Measurements from ENCODE around the gene CAPN7. TPM values are rescaled to one million over a fixed set of nuclear protein-coding genes. Genes with fewer than 3 reads are reported as not detected.
A peak's percentile ranks its signal among the peaks of the same experiment; 100 is the strongest.

CAPN7 gene
- total RNA-seq, 5 donors from 2014 or later (not counting 1 experiment from before 2014, with no cell fraction given): 62.2 to 82.5 (median 74.6) TPM

- Histone ChIP-seq H3K9me3 (no peaks in the 10 kb centered on the region), H3K27me3 (replicated peaks in 1 of 2; ENCODE audit: control insufficient read depth in 2 of 2, extremely low read depth in 1 of 2, insufficient read depth in 2 of 2, low read length in 1 of 2) (no peaks in the 10 kb centered on the region), H3K4me1 (ENCODE audit: control insufficient read depth in 1 of 2, extremely low read depth in 1 of 2, insufficient read depth in 2 of 2, low read length in 2 of 2) (peaks cover 2 to 3% of the 10 kb centered on the region in 2 experiments), H3K36me3 (ENCODE audit: control insufficient read depth in 2 of 2, extremely low read depth in 1 of 2, insufficient read depth in 1 of 2, low read length in 1 of 2) (peaks cover 5 to 64% of the 10 kb centered on the region in 2 donors), H3K4me3 (ENCODE audit: control insufficient read depth in 1 of 2, extremely low read depth in 1 of 2, low read length in 1 of 2) (no peak overlapping the region), H3K27ac (ENCODE audit: low read length) (no peak overlapping the region)
- ATAC-seq (replicated peaks in 1 of 4) (no peak), DNase-seq (no peak)
- Mint-ChIP-seq H3K36me3 (peaks cover 47% of the 10 kb centered on the region), H3K27me3 (no peaks in the 10 kb centered on the region), H3K4me1 (peaks cover 14 to 22% (median 15%) of the 10 kb centered on the region in 3 donors), H3K4me3 (no peak overlapping the region), H3K27ac (no peak overlapping the region), H3K9me3 (no peaks in the 10 kb centered on the region)
- WGBS (ENCODE audit: insufficient coverage): 100% methylated on average over 3 of the region's 11 CpGs
- POLR2A ChIA-PET: interaction anchor here (0.6 to 0.9 kb wide), 5 partner anchors 10 to 494 kb away, joined by 3 to 8 read pairs (median 4); partner anchors contain the start of gene CAPN7 (in 1 of the 2)
- CTCF ChIA-PET: interaction anchor here in 1 of 2 donors (0.7 to 1.5 kb wide), 4 partner anchors 12 to 481 kb away, joined by 3 to 6 read pairs (median 4); partner anchors contain the start of gene CAPN7
Measured at GRCh38 chr3:15221574-15222217, 15.7 kb downstream of the CAPN7 start.

GRCh38 chr3:15223685-15224572, 17.9 kb downstream of the CAPN7 start:
- no peak overlapping the region for H3K4me3 ChIP-seq (ENCODE audit: control insufficient read depth in 1 of 2, extremely low read depth in 1 of 2, low read length in 1 of 2)
- Mint-ChIP-seq H3K9me3 (no peaks in the 10 kb centered on the region), H3K27ac (no peak overlapping the region), H3K4me3 (no peak overlapping the region), H3K4me1 (peaks cover under 1 to 8% (median 3%) of the 10 kb centered on the region in 3 donors), H3K27me3 (no peaks in the 10 kb centered on the region), H3K36me3 (peaks cover 41% of the 10 kb centered on the region)
- H3K36me3 ChIP-seq (ENCODE audit: control insufficient read depth in 2 of 2, extremely low read depth in 1 of 2, insufficient read depth in 1 of 2, low read length in 1 of 2): peaks cover 7 to 61% of the 10 kb centered on the region in 2 donors
- ChIA-PET POLR2A (interaction anchor here (0.6 to 0.7 kb wide), 3 partner anchors 8 to 217 kb away, joined by 3 to 6 read pairs (median 5); no protein-coding TSS in a partner anchor), CTCF (no interaction called here)
- ATAC-seq (replicated peaks in 1 of 4) (no peak), DNase-seq (no peak)
- no peaks in the 10 kb centered on the region for H3K9me3 ChIP-seq
- no peaks in the 10 kb centered on the region for H3K4me1 ChIP-seq (ENCODE audit: control insufficient read depth in 1 of 2, extremely low read depth in 1 of 2, insufficient read depth in 2 of 2, low read length in 2 of 2)
- no peaks in the 10 kb centered on the region for H3K27me3 ChIP-seq (replicated peaks in 1 of 2; ENCODE audit: control insufficient read depth in 2 of 2, extremely low read depth in 1 of 2, insufficient read depth in 2 of 2, low read length in 1 of 2)
- WGBS (ENCODE audit: insufficient coverage): 100% methylated on average over 1 of the region's 7 CpGs
- H3K27ac ChIP-seq (ENCODE audit: low read length): no peak overlapping the region

DNA sequence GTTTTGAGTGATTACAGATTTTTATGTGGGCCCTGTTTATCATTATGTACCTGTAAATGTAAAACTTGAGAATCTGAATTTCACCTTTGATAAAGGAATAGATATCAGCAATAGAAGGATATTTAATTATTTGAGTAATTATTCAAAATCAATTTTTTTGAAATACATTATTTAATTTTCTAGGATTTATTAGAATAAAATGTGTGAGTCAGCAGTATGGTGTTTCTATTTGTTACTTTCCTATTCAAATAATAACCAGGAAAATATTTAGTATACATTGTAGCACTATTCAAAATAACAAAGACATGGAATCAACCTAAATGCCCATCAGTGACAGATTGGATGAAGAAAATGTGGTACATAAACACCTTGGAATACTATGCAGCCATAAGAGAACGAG, 22.1 kb downstream of the CAPN7 start:
- ATAC-seq (replicated peaks in 1 of 4): no peak
- Histone ChIP-seq H3K27me3 (replicated peaks in 1 of 2; ENCODE audit: control insufficient read depth in 2 of 2, extremely low read depth in 1 of 2, insufficient read depth in 2 of 2, low read length in 1 of 2) (no peaks in the 10 kb centered on the region), H3K36me3 (ENCODE audit: control insufficient read depth in 2 of 2, extremely low read depth in 1 of 2, insufficient read depth in 1 of 2, low read length in 1 of 2) (peaks cover 2 to 49% of the 10 kb centered on the region in 2 donors), H3K9me3 (no peaks in the 10 kb centered on the region), H3K4me3 (ENCODE audit: control insufficient read depth in 1 of 2, extremely low read depth in 1 of 2, low read length in 1 of 2) (no peak overlapping the region), H3K4me1 (ENCODE audit: control insufficient read depth in 1 of 2, extremely low read depth in 1 of 2, insufficient read depth in 2 of 2, low read length in 2 of 2) (no peaks in the 10 kb centered on the region), H3K27ac (ENCODE audit: low read length) (no peak overlapping the region)
- no peaks in the 10 kb centered on the region for H3K27me3 Mint-ChIP-seq
- H3K4me3 Mint-ChIP-seq: no peak overlapping the region
- no peak for DNase-seq
- peaks cover 24% of the 10 kb centered on the region for H3K36me3 Mint-ChIP-seq
- ChIA-PET CTCF (interaction anchor here in 1 of 2 donors (0.5 kb wide), 1 partner anchor 1055 kb away, joined by 4 read pairs; no protein-coding TSS in a partner anchor), POLR2A (interaction anchor here in 1 of 2 donors (0.7 to 1.0 kb wide), 2 partner anchors 19 to 205 kb away, joined by 3 read pairs; no protein-coding TSS in a partner anchor)
- WGBS (ENCODE audit: insufficient coverage): no CpG with 5 or more reads among the region's 1 CpG
- no peak overlapping the region for H3K27ac Mint-ChIP-seq
- no peaks in the 10 kb centered on the region for H3K9me3 Mint-ChIP-seq
- H3K4me1 Mint-ChIP-seq: peaks cover 0 to 3% (median 0%) of the 10 kb centered on the region in 3 donors

DNA sequence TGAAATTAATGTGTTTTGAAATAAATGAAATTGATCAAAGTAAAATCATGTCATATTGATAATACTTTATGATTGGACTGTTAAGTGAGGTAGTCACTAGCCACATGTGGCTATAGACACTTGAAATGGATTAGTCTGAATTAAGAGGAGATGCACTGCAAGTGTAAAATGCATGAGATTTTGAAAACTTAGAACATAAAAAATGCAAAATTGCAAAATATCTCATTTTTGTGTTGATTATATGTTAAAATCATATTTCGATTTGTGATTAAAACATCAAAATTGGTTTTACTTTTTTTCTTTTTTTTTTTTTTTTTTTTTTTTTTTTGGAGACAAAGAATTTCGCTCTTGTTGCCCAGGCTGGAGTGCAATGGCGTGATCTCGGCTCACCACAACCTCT, 23.2 kb downstream of the CAPN7 start:
- ATAC-seq (replicated peaks in 1 of 4) (no peak), DNase-seq (no peak)
- no peaks in the 10 kb centered on the region for H3K9me3 Mint-ChIP-seq
- ChIA-PET POLR2A (interaction anchor here in 1 of 2 donors (0.6 to 1.3 kb wide), 2 partner anchors 21 to 23 kb away, joined by 3 to 7 read pairs; partner anchors contain the start of gene CAPN7), CTCF (no interaction called here)
- Histone ChIP-seq H3K27me3 (replicated peaks in 1 of 2; ENCODE audit: control insufficient read depth in 2 of 2, extremely low read depth in 1 of 2, insufficient read depth in 2 of 2, low read length in 1 of 2) (no peaks in the 10 kb centered on the region), H3K9me3 (no peaks in the 10 kb centered on the region), H3K4me1 (ENCODE audit: control insufficient read depth in 1 of 2, extremely low read depth in 1 of 2, insufficient read depth in 2 of 2, low read length in 2 of 2) (no peaks in the 10 kb centered on the region), H3K36me3 (ENCODE audit: control insufficient read depth in 2 of 2, extremely low read depth in 1 of 2, insufficient read depth in 1 of 2, low read length in 1 of 2) (peaks cover 2 to 48% of the 10 kb centered on the region in 2 donors), H3K4me3 (ENCODE audit: control insufficient read depth in 1 of 2, extremely low read depth in 1 of 2, low read length in 1 of 2) (no peak overlapping the region), H3K27ac (ENCODE audit: low read length) (no peak overlapping the region)
- WGBS (ENCODE audit: insufficient coverage): no CpG with 5 or more reads among the region's 4 CpGs
- no peaks in the 10 kb centered on the region for H3K27me3 Mint-ChIP-seq
- H3K36me3 Mint-ChIP-seq: peaks cover 26% of the 10 kb centered on the region
- peaks cover 0 to 3% (median 0%) of the 10 kb centered on the region in 3 donors for H3K4me1 Mint-ChIP-seq
- no peak overlapping the region for H3K4me3 Mint-ChIP-seq
- H3K27ac Mint-ChIP-seq: no peak overlapping the region

DNA sequence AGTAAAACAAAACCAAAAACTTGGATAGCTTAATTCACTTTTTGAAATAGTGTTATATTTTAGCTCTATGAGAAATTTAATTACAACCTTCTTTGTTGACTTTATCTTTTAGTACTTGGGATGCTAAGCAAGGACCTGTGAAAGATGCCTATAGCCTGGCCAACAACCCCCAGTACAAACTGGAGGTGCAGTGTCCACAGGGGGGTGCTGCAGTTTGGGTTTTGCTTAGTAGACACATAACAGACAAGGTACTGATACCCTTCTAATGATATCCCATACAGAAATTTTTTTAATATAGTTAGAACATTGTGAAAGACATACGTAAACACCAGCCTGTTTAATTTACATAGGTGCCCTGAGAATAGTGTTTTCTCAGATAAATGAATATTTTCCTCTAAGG, 35.3 kb downstream of the CAPN7 start:
- Mint-ChIP-seq H3K27ac (peak overlapping the region; percentile 11 to 49), H3K36me3 (peaks cover 30% of the 10 kb centered on the region), H3K9me3 (no peaks in the 10 kb centered on the region), H3K4me3 (no peak overlapping the region), H3K27me3 (no peaks in the 10 kb centered on the region), H3K4me1 (peaks cover 0 to 10% (median 8%) of the 10 kb centered on the region in 3 donors)
- peak in 29 of 35 experiments; percentile 16 to 65 (median 37) for DNase-seq
- H3K4me1 ChIP-seq (ENCODE audit: control insufficient read depth in 1 of 2, extremely low read depth in 1 of 2, insufficient read depth in 2 of 2, low read length in 2 of 2): no peaks in the 10 kb centered on the region
- H3K36me3 ChIP-seq (ENCODE audit: control insufficient read depth in 2 of 2, extremely low read depth in 1 of 2, insufficient read depth in 1 of 2, low read length in 1 of 2): peaks cover 0 to 73% of the 10 kb centered on the region in 2 donors
- no peaks in the 10 kb centered on the region for H3K27me3 ChIP-seq (replicated peaks in 1 of 2; ENCODE audit: control insufficient read depth in 2 of 2, extremely low read depth in 1 of 2, insufficient read depth in 2 of 2, low read length in 1 of 2)
- H3K9me3 ChIP-seq: no peaks in the 10 kb centered on the region
- CTCF ChIA-PET: interaction anchor here (0.6 to 1.0 kb wide), 3 partner anchors 35 to 164 kb away, joined by 3 to 9 read pairs (median 4); partner anchors contain the start of gene CAPN7 (in 1 of the 2)
- WGBS (ENCODE audit: insufficient coverage): no CpG with 5 or more reads among the region's 1 CpG
- ATAC-seq (replicated peaks in 1 of 4): peak; percentile 41 to 70 (median 55)
- H3K4me3 ChIP-seq (ENCODE audit: control insufficient read depth in 1 of 2, extremely low read depth in 1 of 2, low read length in 1 of 2): no peak overlapping the region
- no peak overlapping the region for H3K27ac ChIP-seq (ENCODE audit: low read length)
- POLR2A ChIA-PET: no interaction called here

All from T-cell (primary cell).